Neural progenitor cell (in vitro differentiated cells): ENCODE measurements around the gene KIRREL3.

Source experiments
- EZH2 ChIP-seq: fragments of 200-600 bp; sonication (generic); IDR thresholded peaks from 2 replicates; pipeline ENCODE4 v1.6.1; 2017; ENCODE audit warnings: antibody characterized with exemption, mild to moderate bottlenecking, moderate library complexity
- TF ChIP-seq, protein P1 (sequence below): fragments of 200-600 bp; sonication (generic); IDR thresholded peaks from 2 replicates; pipeline ENCODE4 v1.5.1; 2017; ENCODE audit warnings: antibody characterized with exemption, mild to moderate bottlenecking

- TF ChIP-seq EZH2: no peak
- TF ChIP-seq, protein P1, sequence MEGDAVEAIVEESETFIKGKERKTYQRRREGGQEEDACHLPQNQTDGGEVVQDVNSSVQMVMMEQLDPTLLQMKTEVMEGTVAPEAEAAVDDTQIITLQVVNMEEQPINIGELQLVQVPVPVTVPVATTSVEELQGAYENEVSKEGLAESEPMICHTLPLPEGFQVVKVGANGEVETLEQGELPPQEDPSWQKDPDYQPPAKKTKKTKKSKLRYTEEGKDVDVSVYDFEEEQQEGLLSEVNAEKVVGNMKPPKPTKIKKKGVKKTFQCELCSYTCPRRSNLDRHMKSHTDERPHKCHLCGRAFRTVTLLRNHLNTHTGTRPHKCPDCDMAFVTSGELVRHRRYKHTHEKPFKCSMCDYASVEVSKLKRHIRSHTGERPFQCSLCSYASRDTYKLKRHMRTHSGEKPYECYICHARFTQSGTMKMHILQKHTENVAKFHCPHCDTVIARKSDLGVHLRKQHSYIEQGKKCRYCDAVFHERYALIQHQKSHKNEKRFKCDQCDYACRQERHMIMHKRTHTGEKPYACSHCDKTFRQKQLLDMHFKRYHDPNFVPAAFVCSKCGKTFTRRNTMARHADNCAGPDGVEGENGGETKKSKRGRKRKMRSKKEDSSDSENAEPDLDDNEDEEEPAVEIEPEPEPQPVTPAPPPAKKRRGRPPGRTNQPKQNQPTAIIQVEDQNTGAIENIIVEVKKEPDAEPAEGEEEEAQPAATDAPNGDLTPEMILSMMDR: no peak
Observed at GRCh38 chr11:126870021-126870420, 130.5 kb downstream of the KIRREL3 start.
